ENCODE measurements around the gene RTTN. TPM values are rescaled to one million over a fixed set of nuclear protein-coding genes. Genes with fewer than 3 reads are reported as not detected.
A peak's percentile ranks its signal among the peaks of the same experiment; 100 is the strongest.

RTTN gene
- total RNA-seq, 1 donor from 2014 or later: 24.7 TPM

GRCh38 chr18:70089858-70090257 lies 115.6 kb downstream of the RTTN start:
- peaks cover 12% of the 10 kb centered on the region for H3K36me3 Mint-ChIP-seq (ENCODE audit: insufficient read depth)
- no peak overlapping the region for H3K4me3 Mint-ChIP-seq (ENCODE audit: low read depth)
- H3K9me3 Mint-ChIP-seq (ENCODE audit: low read depth): peaks cover 8% of the 10 kb centered on the region
- H3K27me3 Mint-ChIP-seq: no peaks in the 10 kb centered on the region
- DNase-seq (ENCODE audit: low spot score, unreplicated experiment): no peak
- no peak for TF ChIP-seq CTCF (IDR thresholded peaks at IDR 0.05; ENCODE audit: unreplicated experiment)
- H3K4me1 Mint-ChIP-seq (ENCODE audit: low read depth): no peaks in the 10 kb centered on the region
- peak overlapping the region; percentile 15 for H3K27ac Mint-ChIP-seq

- H3K4me1 Mint-ChIP-seq (ENCODE audit: low read depth): no peaks in the 10 kb centered on the region
- H3K36me3 Mint-ChIP-seq (ENCODE audit: insufficient read depth): peaks cover 4% of the 10 kb centered on the region
- no peak for DNase-seq (ENCODE audit: low spot score, unreplicated experiment)
- no peaks in the 10 kb centered on the region for H3K9me3 Mint-ChIP-seq (ENCODE audit: low read depth)
- no peak for TF ChIP-seq CTCF (IDR thresholded peaks at IDR 0.05; ENCODE audit: unreplicated experiment)
- no peaks in the 10 kb centered on the region for H3K27me3 Mint-ChIP-seq
- H3K27ac Mint-ChIP-seq: no peak overlapping the region
- H3K4me3 Mint-ChIP-seq (ENCODE audit: low read depth): no peak overlapping the region
Observed at GRCh38 chr18:70086085-70086484, 119.4 kb downstream of the RTTN start.

- no peaks in the 10 kb centered on the region for H3K27me3 Mint-ChIP-seq
- no peak overlapping the region for H3K4me3 Mint-ChIP-seq (ENCODE audit: low read depth)
- H3K36me3 Mint-ChIP-seq (ENCODE audit: insufficient read depth): peaks cover 6% of the 10 kb centered on the region
Observed at GRCh38 chr18:70085641-70086040, 119.8 kb downstream of the RTTN start.

GRCh38 chr18:70082430-70082829 lies 123.1 kb downstream of the RTTN start:
- Mint-ChIP-seq H3K27ac (no peak overlapping the region), H3K36me3 (ENCODE audit: insufficient read depth) (peaks cover 12% of the 10 kb centered on the region), H3K9me3 (ENCODE audit: low read depth) (peaks cover 8% of the 10 kb centered on the region), H3K4me1 (ENCODE audit: low read depth) (no peaks in the 10 kb centered on the region), H3K27me3 (no peaks in the 10 kb centered on the region), H3K4me3 (ENCODE audit: low read depth) (no peak overlapping the region)
- DNase-seq (ENCODE audit: low spot score, unreplicated experiment): no peak
- no peak for TF ChIP-seq CTCF (IDR thresholded peaks at IDR 0.05; ENCODE audit: unreplicated experiment)

More at GRCh38 chr18:70085641-70086040, 119.8 kb downstream of the RTTN start:
- no peak for TF ChIP-seq CTCF (IDR thresholded peaks at IDR 0.05; ENCODE audit: unreplicated experiment)
- no peak for DNase-seq (ENCODE audit: low spot score, unreplicated experiment)
- Mint-ChIP-seq H3K4me1 (ENCODE audit: low read depth) (no peaks in the 10 kb centered on the region), H3K27ac (no peak overlapping the region), H3K9me3 (ENCODE audit: low read depth) (peaks cover 2% of the 10 kb centered on the region)

DNA sequence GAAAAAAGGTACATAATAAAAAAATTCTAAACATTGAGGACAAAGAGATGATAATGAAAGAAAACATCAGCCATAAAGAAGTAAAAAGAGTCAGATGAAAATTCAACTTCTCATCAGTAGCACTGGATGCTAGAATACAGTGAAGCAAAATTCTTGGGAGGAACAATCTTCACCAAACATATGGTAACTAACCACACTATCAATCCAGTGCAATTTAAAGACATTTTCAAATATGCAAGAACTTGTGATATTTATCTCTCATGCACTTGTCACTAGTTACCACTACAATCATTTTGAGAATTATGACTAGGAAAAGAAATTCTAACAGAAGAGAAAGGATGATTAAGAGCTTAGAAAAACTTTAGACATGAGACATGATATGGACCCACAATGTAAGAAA lies 127.4 kb downstream of the RTTN start:
- H3K9me3 Mint-ChIP-seq (ENCODE audit: low read depth): peaks cover 8% of the 10 kb centered on the region
- TF ChIP-seq CTCF (IDR thresholded peaks at IDR 0.05; ENCODE audit: unreplicated experiment): no peak
- no peaks in the 10 kb centered on the region for H3K4me1 Mint-ChIP-seq (ENCODE audit: low read depth)
- no peak overlapping the region for H3K4me3 Mint-ChIP-seq (ENCODE audit: low read depth)
- H3K27me3 Mint-ChIP-seq: no peaks in the 10 kb centered on the region
- no peak for DNase-seq (ENCODE audit: low spot score, unreplicated experiment)
- no peak overlapping the region for H3K27ac Mint-ChIP-seq
- H3K36me3 Mint-ChIP-seq (ENCODE audit: insufficient read depth): peaks cover 12% of the 10 kb centered on the region
